ENCODE data around the gene CNOT6. TPM values are rescaled to one million over a fixed set of nuclear protein-coding genes. Genes with fewer than 3 reads are reported as not detected.

The CNOT6 gene
- polyA plus RNA-seq, 1 of the 3 experiments (the other 2 are of a cell fraction), result 17.1 TPM

GRCh38 chr5:180623411-180623834 lies 129.2 kb downstream of the CNOT6 start:
- H3K27me3 ChIP-seq (ENCODE audit: insufficient read depth), result peaks cover 18% of the 10 kb centered on the region
- no peak overlapping the region for H3K4me3 ChIP-seq (ENCODE audit: low read depth in 2 of 2, low read length in 1 of 2)
- no peaks in the 10 kb centered on the region for H3K79me2 ChIP-seq (ENCODE audit: insufficient read depth)
- H3K4me1 ChIP-seq (ENCODE audit: control insufficient read depth in 1 of 2, insufficient read depth in 2 of 2, low read depth in 1 of 2, low read length in 1 of 2), result no peaks in the 10 kb centered on the region
- no peaks in the 10 kb centered on the region for H3K36me3 ChIP-seq (replicated peaks in 1 of 2; ENCODE audit: control insufficient read depth in 1 of 2, insufficient read depth in 2 of 2, low read length in 1 of 2)
- no peaks in the 10 kb centered on the region for H4K20me1 ChIP-seq (ENCODE audit: insufficient read depth)
- H3K4me2 ChIP-seq, result no peak overlapping the region
- H2AFZ ChIP-seq (ENCODE audit: low read depth), result no peak overlapping the region
- 79% methylated on average over 2 of the region's 10 CpGs for WGBS (ENCODE audit: low lambda C conversion rate)
- no peaks in the 10 kb centered on the region for H3K9me2 ChIP-seq
- TF ChIP-seq, protein P1, sequence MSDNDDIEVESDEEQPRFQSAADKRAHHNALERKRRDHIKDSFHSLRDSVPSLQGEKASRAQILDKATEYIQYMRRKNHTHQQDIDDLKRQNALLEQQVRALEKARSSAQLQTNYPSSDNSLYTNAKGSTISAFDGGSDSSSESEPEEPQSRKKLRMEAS (IDR thresholded peaks at IDR 0.05; ENCODE audit: low read depth), result no peak
- TF ChIP-seq TCF12 (IDR thresholded peaks at IDR 0.05) (no peak), RCOR1 (IDR thresholded peaks at IDR 0.05; ENCODE audit: low read length) (no peak), MEF2A (IDR thresholded peaks at IDR 0.05; ENCODE audit: borderline replicate concordance, low read depth) (no peak), POLR2AphosphoS5 (IDR thresholded peaks at IDR 0.05; ENCODE audit: low read depth, low read length) (no peak), TEAD4 (IDR thresholded peaks at IDR 0.05; ENCODE audit: borderline replicate concordance, insufficient read depth) (no peak), NRF1 (IDR thresholded peaks at IDR 0.05; ENCODE audit: low read depth, low read length) (no peak), PBX3 (IDR thresholded peaks at IDR 0.05) (no peak), REST (IDR thresholded peaks at IDR 0.05; ENCODE audit: low read depth, low read length) (no peak), EZH2phosphoT487 (IDR thresholded peaks at IDR 0.05; ENCODE audit: borderline replicate concordance, low read depth) (no peak), CHD2 (IDR thresholded peaks at IDR 0.05; ENCODE audit: low read length, partially characterized antibody) (no peak), TAF1 (IDR thresholded peaks at IDR 0.05; ENCODE audit: borderline replicate concordance, low read depth, low read length) (no peak), MXI1 (IDR thresholded peaks at IDR 0.05; ENCODE audit: low read depth, low read length) (no peak), ZBTB33 (IDR thresholded peaks at IDR 0.05; ENCODE audit: borderline replicate concordance, low read depth) (no peak), FOXM1 (IDR thresholded peaks at IDR 0.05; ENCODE audit: low read depth) (no peak), JUND (IDR thresholded peaks at IDR 0.05) (no peak), IRF3 (IDR thresholded peaks at IDR 0.05; ENCODE audit: low read depth, low read length) (no peak)
- ChIA-PET CTCF (no interaction called here), POLR2A (no interaction called here)
- no peaks in the 10 kb centered on the region for H3K9me3 ChIP-seq
- DNase-seq, result no peak
- no peak overlapping the region for H3K27ac ChIP-seq (ENCODE audit: low read depth in 2 of 2, low read length in 1 of 2)
- no peaks in the 10 kb centered on the region for H3F3A ChIP-seq (replicated peaks; ENCODE audit: insufficient read depth)
- H3K9ac ChIP-seq, result no peak overlapping the region
